Neural cell (in vitro differentiated cells): ENCODE measurements around the gene TPGS1. TPM values are rescaled to one million over a fixed set of nuclear protein-coding genes. Genes with fewer than 3 reads are reported as not detected.

Experiments used
- H2AFZ ChIP-seq: fragments of 200-600, 300-800 bp; sonication (generic), shearing (Covaris generic); 2 replicates; pipeline ENCODE4 v1.6.0; 2014; ENCODE audit warnings: low read depth, mild to moderate bottlenecking, antibody characterized with exemption, low read length, moderate library complexity
- H3F3A ChIP-seq: fragments of 200-600 bp; shearing (Covaris generic); 2 replicates; pipeline ENCODE4 v1.6.1; 2016; ENCODE audit warnings: mild to moderate bottlenecking, moderate library complexity, mixed read lengths, antibody characterized with exemption, low read length; ENCODE audit not compliant: insufficient read depth, poor library complexity, severe bottlenecking
- H3K27ac ChIP-seq: fragments of 200-600, 300-800 bp; sonication (generic), shearing (Covaris generic); 2 replicates; pipeline ENCODE4 v1.5.1; 2014; ENCODE audit warnings: mild to moderate bottlenecking, low read length, moderate library complexity
- H3K27me3 ChIP-seq: fragments of 300-800, 200-600 bp; sonication (generic), shearing (Covaris generic); 2 replicates; pipeline ENCODE4 v1.6.0; 2014; ENCODE audit warnings: mild to moderate bottlenecking, low read depth, low read length, moderate library complexity; ENCODE audit not compliant: insufficient read depth
- H3K36me3 ChIP-seq: fragments of 300-800, 200-600 bp; sonication (generic), shearing (Covaris generic); 2 replicates; pipeline ENCODE4 v1.5.1; 2014; ENCODE audit warnings: mild to moderate bottlenecking, antibody characterized with exemption, low read length, moderate library complexity; ENCODE audit not compliant: insufficient read depth
- H3K4me2 ChIP-seq: fragments of 300-800, 200-600 bp; sonication (generic), shearing (Covaris generic); 2 replicates; pipeline ENCODE4 v1.6.0; 2014; ENCODE audit warnings: mild to moderate bottlenecking, low read length
- H3K4me3 ChIP-seq: fragments of 300-800, 200-600 bp; sonication (generic), shearing (Covaris generic); 2 replicates; pipeline ENCODE4 v1.5.1; 2014; ENCODE audit warnings: mild to moderate bottlenecking, low read length, moderate library complexity
- H3K79me2 ChIP-seq: fragments of 200-600 bp; shearing (Covaris generic); replicated peaks from 2 replicates; pipeline ENCODE4 v1.6.0; 2014; ENCODE audit warnings: mild to moderate bottlenecking, low read length, moderate library complexity; ENCODE audit not compliant: insufficient read depth
- H3K9ac ChIP-seq: fragments of 300-800, 200-600 bp; sonication (generic), shearing (Covaris generic); 2 replicates; pipeline ENCODE4 v1.6.1; 2016; ENCODE audit warnings: mild to moderate bottlenecking, low read length, mixed read lengths
- H3K9me2 ChIP-seq: fragments of 200-600 bp; shearing (Covaris generic); 2 replicates; pipeline ENCODE4 v1.6.1; 2016; ENCODE audit warnings: mild to moderate bottlenecking, low read length, mixed read lengths; ENCODE audit not compliant: insufficient read depth
- H3K9me3 ChIP-seq: fragments of 200-600, 300-800 bp; sonication (generic), shearing (Covaris generic); 2 replicates; pipeline ENCODE4 v1.6.1; 2016; ENCODE audit warnings: mild to moderate bottlenecking, mixed run types, low read length, moderate library complexity, mixed read lengths
- H4K20me1 ChIP-seq: fragments of 200-600 bp; shearing (Covaris generic); 2 replicates; pipeline ENCODE4 v1.6.1; 2016; ENCODE audit warnings: mild to moderate bottlenecking, mixed run types; ENCODE audit not compliant: insufficient read depth
- CTCF ChIP-seq: fragments of 450-650 bp; IDR thresholded peaks from 2 replicates; pipeline ENCODE4 v1.5.1; 2014; ENCODE audit warnings: antibody characterized with exemption, mild to moderate bottlenecking, moderate library complexity; ENCODE audit not compliant: poor library complexity, severe bottlenecking
- EP300 ChIP-seq: fragments of 450-650 bp; conservative IDR thresholded peaks from 2 replicates; pipeline ENCODE4 v1.6.1; 2014; ENCODE audit warnings: antibody characterized with exemption, mild to moderate bottlenecking, moderate library complexity; ENCODE audit not compliant: poor library complexity, severe bottlenecking
- EZH2 ChIP-seq: fragments of 200-600, 300-800 bp; shearing (Covaris generic), sonication (generic); IDR thresholded peaks from 2 replicates; pipeline ENCODE4 v1.6.1; 2014; ENCODE audit warnings: antibody characterized with exemption, low read length, borderline replicate concordance, mild to moderate bottlenecking; ENCODE audit not compliant: insufficient read depth, poor library complexity, severe bottlenecking
- MXI1 ChIP-seq: fragments of 450-650 bp; conservative IDR thresholded peaks from 2 replicates; pipeline ENCODE4 v1.6.1; 2014; ENCODE audit warnings: antibody characterized with exemption, mild to moderate bottlenecking; ENCODE audit not compliant: poor library complexity, severe bottlenecking
- POLR2AphosphoS5 ChIP-seq: IDR thresholded peaks from 2 replicates; pipeline ENCODE4 v1.6.1; 2012
- RAD21 ChIP-seq: fragments of 450-650 bp; conservative IDR thresholded peaks from 2 replicates; pipeline ENCODE4 v1.6.1; 2014; ENCODE audit warnings: antibody characterized with exemption, mild to moderate bottlenecking, moderate library complexity
- REST ChIP-seq: IDR thresholded peaks from 2 replicates; pipeline ENCODE4 v1.6.1; 2012; ENCODE audit warnings: borderline replicate concordance
- SMC3 ChIP-seq: fragments of 450-650 bp; conservative IDR thresholded peaks from 2 replicates; pipeline ENCODE4 v1.6.1; 2014; ENCODE audit warnings: antibody characterized with exemption, mild to moderate bottlenecking, moderate library complexity; ENCODE audit not compliant: poor library complexity
- TAF1 ChIP-seq: IDR thresholded peaks from 2 replicates; pipeline ENCODE4 v1.6.1; 2012; ENCODE audit warnings: low read depth
- polyA plus RNA-seq: library from polyadenylated mRNA; depleted of rRNA; stranded (reverse); fragments of >200 nt; gene quantifications from 2 replicates; pipeline ENCODE4 v1.2.3, GENCODE V29; 2014

The TPGS1 gene
- polyA plus RNA-seq, 1 donor from 2014 or later = 79.6 TPM

GRCh38 chr19:492091-492531, 15.2 kb upstream of the TPGS1 start:
- TF ChIP-seq POLR2AphosphoS5 = no peak
- no peak for TF ChIP-seq SMC3
- no peak for TF ChIP-seq TAF1
- H3K4me3 ChIP-seq = no peak overlapping the region
- H2AFZ ChIP-seq = no peak overlapping the region
- H4K20me1 ChIP-seq = no peaks in the 10 kb centered on the region
- no peak overlapping the region for H3K9ac ChIP-seq
- H3K27me3 ChIP-seq = peaks cover 9% of the 10 kb centered on the region
- no peak overlapping the region for H3K27ac ChIP-seq
- H3K36me3 ChIP-seq = no peaks in the 10 kb centered on the region
- H3K9me2 ChIP-seq = no peaks in the 10 kb centered on the region
- H3K4me2 ChIP-seq = no peak overlapping the region
- no peaks in the 10 kb centered on the region for H3K79me2 ChIP-seq
- H3F3A ChIP-seq = no peaks in the 10 kb centered on the region
- H3K9me3 ChIP-seq = no peaks in the 10 kb centered on the region

GRCh38 chr19:493391-494170, 13.7 kb upstream of the TPGS1 start:
- Histone ChIP-seq H3K9me2 (no peaks in the 10 kb centered on the region), H2AFZ (no peak overlapping the region), H3K4me2 (no peak overlapping the region)

More at GRCh38 chr19:493391-494170, 13.7 kb upstream of the TPGS1 start:
- no peak overlapping the region for H3K4me3 ChIP-seq
- TF ChIP-seq CTCF (no peak), MXI1 (no peak), RAD21 (no peak), EP300 (no peak), EZH2 (no peak), TAF1 (no peak), POLR2AphosphoS5 (no peak), SMC3 (no peak), REST (no peak)
- no peaks in the 10 kb centered on the region for H3F3A ChIP-seq
- H3K36me3 ChIP-seq = no peaks in the 10 kb centered on the region
- H3K79me2 ChIP-seq = no peaks in the 10 kb centered on the region
- no peak overlapping the region for H3K9ac ChIP-seq
- no peak overlapping the region for H3K27ac ChIP-seq
- no peaks in the 10 kb centered on the region for H3K9me3 ChIP-seq
- H3K27me3 ChIP-seq = peaks cover 23% of the 10 kb centered on the region
- H4K20me1 ChIP-seq = no peaks in the 10 kb centered on the region
